Subcutaneous adipose tissue (tissue), 4 donors: Measurements from ENCODE around the gene AGBL4. TPM values are rescaled to one million over a fixed set of nuclear protein-coding genes. Genes with fewer than 3 reads are reported as not detected.

Source experiments
- CTCF ChIP-seq: fragments of 450-650 bp; IDR thresholded peaks from one replicate; pipeline ENCODE4 v1.5.1; 2016; ENCODE audit warnings: low read depth, mild to moderate bottlenecking, control low read depth, antibody characterized with exemption, moderate library complexity
- total RNA-seq, 4 donors: library from RNA; depleted of rRNA; stranded (reverse); fragments of >200 nt; gene quantifications; one replicate each; pipeline ENCODE4 v1.1.0, GENCODE V29; 2016

Gene AGBL4
- total RNA-seq, 4 donors from 2014 or later, result 0.16 to 3.6 (median 0.59) TPM

DNA sequence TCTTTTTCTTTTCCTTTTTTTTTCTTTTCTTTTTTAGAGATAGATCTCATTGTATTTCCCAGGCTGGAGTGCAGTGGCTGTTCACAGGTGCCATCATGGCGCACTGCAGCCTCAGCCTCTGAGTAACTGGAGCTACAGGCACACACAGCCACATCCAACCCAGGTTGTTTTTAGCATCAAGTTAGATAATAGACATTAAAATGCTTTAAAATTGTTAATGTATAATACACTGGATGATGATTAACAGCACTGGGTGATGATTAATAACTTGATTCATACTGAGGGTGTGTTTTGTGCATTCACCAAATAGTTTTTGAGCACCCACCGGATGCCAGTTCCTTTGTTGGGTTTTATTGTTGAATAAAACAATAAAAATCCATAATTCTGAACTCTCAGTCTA, 1322.3 kb downstream of the AGBL4 start:
- TF ChIP-seq CTCF, result no peak

- no peak for TF ChIP-seq CTCF
Observed at GRCh38 chr1:48697066-48697707, 1326.6 kb downstream of the AGBL4 start.

DNA sequence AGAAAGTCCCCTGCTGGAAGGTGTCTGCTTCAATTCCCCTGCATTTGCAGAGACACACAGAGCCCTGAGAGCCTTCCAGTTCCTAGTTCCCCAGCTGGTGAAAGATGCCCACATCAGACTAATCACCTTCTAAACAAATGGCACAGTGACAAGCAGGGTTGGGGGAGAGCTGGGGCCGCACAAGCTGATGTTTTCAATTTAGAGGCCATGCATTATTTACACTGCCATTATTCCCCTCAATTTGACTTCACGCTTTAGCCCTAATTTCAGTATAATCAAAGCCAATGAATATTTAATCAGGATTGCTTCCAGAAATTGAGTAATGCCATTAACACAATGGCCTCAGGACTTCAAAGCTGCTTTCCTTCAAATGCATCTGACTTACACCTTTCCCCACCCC, 1328.6 kb downstream of the AGBL4 start:
- TF ChIP-seq CTCF, result no peak

- TF ChIP-seq CTCF, result no peak
Observed at GRCh38 chr1:48693674-48694320, 1330.0 kb downstream of the AGBL4 start.

- TF ChIP-seq CTCF, result no peak
Observed at GRCh38 chr1:48693180-48693579, 1330.6 kb downstream of the AGBL4 start.

DNA sequence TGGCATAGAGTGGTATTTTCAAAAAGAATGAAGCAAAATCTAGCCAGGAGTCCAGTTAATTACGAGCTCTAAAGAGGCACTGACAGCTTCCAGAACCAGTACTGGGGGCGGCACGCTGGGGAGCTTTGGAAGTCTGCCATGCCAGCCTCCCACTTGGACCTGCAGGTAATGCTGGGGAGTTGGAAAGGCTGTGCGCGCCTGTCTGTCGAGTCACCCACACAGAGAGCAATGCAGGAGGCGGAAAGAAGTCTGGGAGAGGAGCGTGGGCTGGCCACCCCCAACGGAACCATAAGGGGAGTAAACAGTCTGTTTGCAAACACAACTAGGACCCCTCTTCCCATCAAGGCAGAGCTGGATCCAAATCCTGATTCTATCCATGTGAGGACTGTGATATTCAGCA, 1331.5 kb downstream of the AGBL4 start:
- no peak for TF ChIP-seq CTCF

- no peak for TF ChIP-seq CTCF
Observed at GRCh38 chr1:48691429-48692001, 1332.2 kb downstream of the AGBL4 start.
